Fibroblast of the conjunctiva (primary cell): ENCODE data around the gene SHC4.
"Not testable (repeated sequence)": the region's sequence is repeated elsewhere in the genome, so short reads cannot be mapped to it uniquely, and the experiment has no call there.

ENCODE experiments used
- DNase-seq: peaks from one replicate; pipeline ENCODE4 v3.0.0-alpha.2; 2010; ENCODE audit warnings: low read depth

Gene SHC4

DNA sequence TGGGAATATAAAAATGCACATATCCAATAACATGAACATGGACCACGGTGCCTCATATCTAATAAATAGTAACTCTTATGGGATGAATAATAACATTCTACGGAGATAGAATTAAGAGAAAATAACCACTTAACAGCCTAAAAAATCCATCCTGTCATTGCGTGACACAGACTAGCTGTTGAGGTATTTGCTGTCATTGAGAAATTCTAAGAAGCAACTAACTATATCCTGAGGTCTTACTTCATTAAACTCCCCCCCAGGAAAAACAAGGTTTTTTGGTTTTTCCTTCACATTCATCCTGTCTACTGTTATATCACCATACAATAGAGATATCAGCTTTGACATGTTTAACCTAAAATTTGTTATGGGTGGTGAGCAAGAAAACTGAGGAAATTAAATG lies 167.2 kb downstream of the SHC4 start:
- DNase-seq: no peak

- no peak for DNase-seq
These were observed 167.8 kb downstream of the SHC4 start for GRCh38 chr15:48795901-48796300.

- no peak for DNase-seq
These were observed 169.0 kb downstream of the SHC4 start for GRCh38 chr15:48794697-48795134.

- DNase-seq: no peak
These were observed 171.3 kb downstream of the SHC4 start for GRCh38 chr15:48792408-48792807.

DNA sequence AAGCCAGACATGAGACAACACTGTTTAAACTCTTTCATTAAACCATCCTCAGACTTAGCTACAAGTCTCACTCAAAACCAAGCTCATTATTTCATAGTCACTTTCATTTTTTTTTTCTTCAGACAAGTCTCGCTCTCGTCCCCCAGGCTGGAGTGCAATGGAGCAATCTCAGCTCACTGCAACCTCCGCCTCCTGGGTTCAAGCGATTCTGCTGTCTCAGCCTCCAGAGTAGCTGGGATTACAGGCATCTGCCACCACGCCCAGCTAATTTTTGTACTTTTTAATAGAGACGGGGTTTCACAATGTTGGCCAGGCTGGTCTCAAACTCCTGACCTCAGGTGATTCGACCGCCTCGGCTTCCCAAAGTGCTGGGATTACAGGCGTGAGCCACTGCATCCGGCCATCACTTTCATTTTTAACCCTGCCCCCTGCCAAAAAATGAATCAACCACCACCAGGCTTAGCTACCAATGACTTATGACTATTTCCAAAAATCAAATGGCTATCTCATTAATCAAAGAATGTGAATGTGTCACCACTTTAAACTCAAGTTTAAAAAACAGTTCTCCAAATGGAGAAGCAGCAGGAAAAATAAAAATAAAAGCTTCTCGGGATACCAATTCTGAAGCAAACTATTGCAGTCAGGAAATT lies 173.1 kb downstream of the SHC4 start:
- not testable (repeated sequence) for DNase-seq

DNA sequence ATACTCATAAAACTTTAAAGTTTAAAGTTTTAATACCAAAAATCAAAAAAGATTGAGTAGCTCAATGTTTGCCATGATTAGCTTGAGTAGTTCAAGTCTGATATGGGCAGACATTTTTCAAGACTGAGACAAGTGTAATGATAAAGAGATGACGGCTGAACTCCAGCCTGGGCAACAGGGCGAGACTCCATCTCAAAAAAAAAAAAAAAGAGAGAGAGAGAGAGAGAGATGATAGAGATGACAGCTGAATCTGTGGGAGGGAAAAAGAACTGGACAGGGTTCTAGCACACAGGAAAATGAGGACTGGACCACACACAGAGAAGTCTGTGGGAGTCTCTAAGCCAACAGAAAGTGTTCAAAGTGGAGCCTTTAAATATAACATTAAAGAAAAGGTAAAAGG lies 178.0 kb downstream of the SHC4 start:
- DNase-seq: no peak

GRCh38 chr15:48785195-48785594 lies 178.5 kb downstream of the SHC4 start:
- DNase-seq: no peak

DNA sequence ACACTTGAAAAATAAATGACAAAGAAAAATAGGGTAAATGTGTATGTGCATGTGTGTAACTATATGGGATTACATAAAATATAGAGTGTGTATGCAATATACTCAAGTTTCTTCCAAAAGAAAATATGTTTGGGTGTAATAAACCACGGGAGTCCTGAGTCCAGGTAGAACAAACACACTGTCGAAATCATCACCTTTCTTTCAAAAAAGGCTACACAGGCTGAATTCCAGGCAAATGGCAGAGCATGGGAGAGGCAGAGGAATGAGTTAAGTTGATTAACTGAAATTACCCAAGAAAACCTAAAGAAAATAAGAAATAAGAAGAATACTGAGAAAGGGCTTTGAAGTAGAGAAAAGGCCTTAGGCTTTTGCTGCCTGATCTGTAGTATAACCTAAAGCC lies 179.0 kb downstream of the SHC4 start:
- DNase-seq: no peak

DNA sequence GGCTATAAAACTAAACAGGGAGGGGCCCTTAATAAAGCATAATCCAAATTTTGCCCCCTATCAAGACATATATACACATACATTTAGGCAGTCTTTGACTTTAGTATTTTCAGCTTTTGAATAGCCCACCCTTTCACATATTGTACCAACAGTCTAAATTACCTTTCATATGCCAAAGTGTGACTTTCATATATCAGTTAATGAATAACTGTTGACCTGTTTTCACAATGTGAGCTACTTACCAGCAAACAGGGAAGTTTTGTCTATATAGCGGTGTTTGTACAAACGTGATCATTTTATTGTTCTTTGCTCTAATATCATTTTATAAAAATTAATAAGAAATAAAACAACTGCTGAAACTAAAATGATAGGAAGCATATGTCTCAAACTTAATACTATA lies 180.8 kb downstream of the SHC4 start:
- DNase-seq: no peak

DNA sequence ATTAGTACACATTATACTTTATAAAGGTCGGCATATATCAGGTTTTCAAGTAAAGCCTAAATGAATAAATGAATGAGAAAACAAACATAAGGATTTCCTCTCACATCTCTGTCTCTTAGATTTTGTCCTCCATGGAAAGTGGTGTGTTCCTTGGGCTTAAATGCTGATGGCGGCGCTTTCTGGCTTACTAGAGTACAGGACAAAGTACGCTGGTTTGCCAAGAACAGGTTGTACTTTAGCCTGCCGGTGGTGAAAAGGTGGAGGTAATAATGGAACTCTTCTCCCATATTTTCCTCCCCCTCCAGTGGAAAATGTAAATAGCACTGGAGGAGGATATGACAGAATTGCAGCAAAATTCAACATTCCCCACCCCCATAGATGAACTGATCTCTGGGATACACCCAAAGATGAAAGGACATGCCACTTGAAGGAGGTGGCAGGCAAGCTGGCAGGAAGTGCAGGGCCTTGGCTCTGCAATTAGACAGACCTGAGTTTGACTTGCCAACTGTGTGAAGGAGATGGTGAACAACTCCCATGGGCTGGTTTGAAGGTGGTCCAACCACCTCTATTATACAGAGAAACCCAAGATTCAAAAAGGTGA lies 182.1 kb downstream of the SHC4 start:
- no peak for DNase-seq

DNA sequence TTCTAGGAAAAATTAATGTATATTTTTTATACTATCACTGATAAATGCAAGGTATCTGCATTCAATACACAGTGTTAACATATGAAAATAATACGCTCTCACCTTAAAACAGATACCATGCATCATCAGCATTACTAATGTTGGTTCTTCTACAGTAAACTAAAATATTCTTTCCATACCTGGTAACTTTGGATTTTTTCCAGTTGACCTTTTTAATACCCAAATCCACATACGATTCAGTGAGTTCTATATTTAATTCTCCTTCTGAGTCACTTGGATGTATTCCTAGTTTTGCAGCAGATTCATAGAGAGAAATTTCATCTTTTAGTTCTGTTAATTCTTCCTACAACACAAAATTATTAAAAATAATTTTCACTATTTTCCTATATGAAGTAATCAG lies 182.7 kb downstream of the SHC4 start:
- DNase-seq: no peak

- no peak for DNase-seq
These were observed 185.4 kb downstream of the SHC4 start for GRCh38 chr15:48778331-48778730.

DNA sequence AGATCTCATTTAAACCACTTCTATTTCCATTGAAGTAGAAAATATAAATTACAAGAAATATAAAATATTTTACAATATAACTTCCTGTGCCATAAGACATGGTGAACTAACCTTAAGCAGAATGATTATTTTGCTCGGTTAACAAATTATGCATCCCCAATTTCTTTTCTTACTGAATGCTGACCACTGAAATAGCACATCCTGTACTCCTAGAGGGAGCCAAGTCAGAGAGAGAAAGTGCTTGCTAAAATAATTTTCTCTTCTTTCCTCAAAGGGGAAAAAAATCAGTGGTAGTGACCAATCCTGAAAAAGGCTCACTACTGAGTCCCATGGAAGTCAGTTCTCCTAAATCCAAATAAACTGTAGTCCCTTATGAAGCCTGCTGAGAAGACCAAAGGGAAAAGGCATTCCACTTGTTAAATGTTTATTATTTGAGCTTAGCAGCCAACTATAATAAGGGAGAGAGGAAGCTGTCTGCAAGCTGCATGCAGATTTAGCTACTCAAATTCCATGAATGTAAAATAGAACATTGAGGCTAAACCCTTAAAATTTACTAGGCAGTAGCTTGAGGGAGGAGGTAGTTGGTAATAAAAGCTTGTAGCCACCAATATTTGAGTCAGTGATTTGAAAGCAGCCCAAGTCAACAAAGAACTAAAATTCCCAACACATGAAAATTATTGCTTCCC lies 185.9 kb downstream of the SHC4 start:
- no peak for DNase-seq

DNA sequence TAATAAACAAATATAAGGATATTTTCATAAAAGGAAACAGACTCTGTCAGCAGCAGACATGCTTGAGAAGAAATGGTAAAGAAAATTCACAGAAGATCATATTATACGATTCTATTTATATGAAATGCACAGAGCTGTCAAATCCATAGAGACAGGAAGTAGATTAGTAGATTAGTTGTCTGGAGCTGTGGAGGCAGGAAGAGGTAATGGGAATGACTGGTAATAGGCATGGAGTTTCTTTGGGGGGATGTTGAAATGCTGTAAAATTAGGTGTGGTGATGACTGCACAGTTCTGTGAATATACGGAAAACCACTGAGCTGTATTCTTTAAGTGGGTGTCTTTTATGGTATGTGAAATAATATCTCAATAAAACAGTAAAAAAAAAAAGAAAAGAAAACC lies 188.2 kb downstream of the SHC4 start:
- DNase-seq: no peak

DNA sequence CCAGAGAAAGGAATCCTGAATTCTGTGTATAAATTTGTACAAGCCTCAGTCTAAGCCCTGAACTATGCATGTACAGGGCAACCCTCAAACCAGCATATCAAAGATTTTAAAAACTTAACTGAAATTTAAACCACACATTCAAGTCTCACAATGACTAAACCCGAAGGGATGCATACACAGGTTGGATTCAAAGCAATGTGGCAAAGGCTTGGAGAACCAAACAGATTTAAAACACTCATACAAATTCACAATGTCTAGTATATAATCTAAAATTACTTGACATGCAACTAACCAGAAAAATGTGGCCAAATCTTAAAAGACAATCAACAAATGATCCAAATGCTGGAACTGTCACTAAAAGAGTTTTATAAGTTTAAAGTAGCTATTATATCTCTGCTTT lies 189.2 kb downstream of the SHC4 start:
- DNase-seq: no peak
